Measurements from ENCODE around the gene BTN2A1.
"Not testable (repeated sequence)": the region's sequence is repeated elsewhere in the genome, so short reads cannot be mapped to it uniquely, and the experiment has no call there.

BTN2A1 gene

GRCh38 chr6:26497610-26498009 lies 39.9 kb downstream of the BTN2A1 start:
- DNase-seq, result no peak

GRCh38 chr6:26500102-26500501 lies 42.3 kb downstream of the BTN2A1 start, which contains the start of gene BTN1A1:
Gene BTN1A1 (plus strand): TSS chr6:26500303. CDS start chr6:26501287, 984 bp downstream.
- no peak for DNase-seq

- DNase-seq, result peak; percentile 53
Measured at GRCh38 chr6:26501482-26501986, 43.8 kb downstream of the BTN2A1 start.

GRCh38 chr6:26502165-26502564 lies 44.4 kb downstream of the BTN2A1 start:
- no peak for DNase-seq

GRCh38 chr6:26502626-26503025 lies 44.9 kb downstream of the BTN2A1 start:
- DNase-seq, result no peak

GRCh38 chr6:26507658-26508057 lies 49.9 kb downstream of the BTN2A1 start:
- DNase-seq, result no peak

- not testable (repeated sequence) for DNase-seq
Measured at GRCh38 chr6:26511033-26511432, 53.3 kb downstream of the BTN2A1 start.

GRCh38 chr6:26514984-26515383 lies 57.2 kb downstream of the BTN2A1 start:
- no peak for DNase-seq

- DNase-seq, result no peak
Measured at GRCh38 chr6:26516481-26517427, 59.0 kb downstream of the BTN2A1 start.

All from activated CD4-positive, alpha-beta T cell treated with anti-CD3 and anti-CD28 coated beads for 48 hours (primary cell).